Neuronal stem cell (in vitro differentiated cells): ENCODE results near the gene SLC7A10.

Source experiments
- DNase-seq: peaks from one replicate; pipeline ENCODE4 v3.0.0-alpha.2; 2013; ENCODE audit warnings: low spot score
- H2AFZ ChIP-seq: one replicate; pipeline ENCODE4 v1.6.1; 2013; ENCODE audit warnings: mild to moderate bottlenecking, low read length, inconsistent platforms
- H2AK5ac ChIP-seq: 2 replicates; pipeline ENCODE4 v1.6.1; 2013; ENCODE audit warnings: low read depth, mild to moderate bottlenecking, inconsistent platforms, low read length, moderate library complexity, mixed read lengths
- H2BK120ac ChIP-seq: 2 replicates; pipeline ENCODE4 v1.6.1; 2013; ENCODE audit warnings: low read depth, mild to moderate bottlenecking, inconsistent platforms, low read length, moderate library complexity, mixed read lengths
- H2BK12ac ChIP-seq: one replicate; pipeline ENCODE4 v1.6.1; 2013; ENCODE audit warnings: low read length, inconsistent platforms
- H2BK15ac ChIP-seq: 2 replicates; pipeline ENCODE4 v1.6.1; 2013; ENCODE audit warnings: mild to moderate bottlenecking, low read length, inconsistent platforms, mixed read lengths
- H2BK5ac ChIP-seq: one replicate; pipeline ENCODE4 v1.6.1; 2013; ENCODE audit warnings: inconsistent platforms, mild to moderate bottlenecking, low read length, moderate library complexity
- H3K14ac ChIP-seq: one replicate; pipeline ENCODE4 v1.6.1; 2013; ENCODE audit warnings: low read length, inconsistent platforms
- H3K18ac ChIP-seq: 2 replicates; pipeline ENCODE4 v1.6.1; 2013; ENCODE audit warnings: low read length, inconsistent platforms
- H3K23ac ChIP-seq: 2 replicates; pipeline ENCODE4 v1.6.1; 2013; ENCODE audit warnings: low read depth, mild to moderate bottlenecking, mixed read lengths, low read length, inconsistent platforms; ENCODE audit not compliant: poor library complexity
- H3K27ac ChIP-seq: replicated peaks from 3 replicates; pipeline ENCODE4 v1.5.1; 2013; ENCODE audit warnings: low read length, inconsistent platforms
- H3K27me3 ChIP-seq, 3 experiments: 2 replicates each; pipeline ENCODE4 v1.6.1; 2013; ENCODE audit warnings: low read length in 3 of 3, mild to moderate bottlenecking in 2 of 3, inconsistent platforms in 1 of 3, low read depth in 1 of 3, mixed read lengths in 1 of 3, moderate library complexity in 1 of 3; ENCODE audit not compliant: control insufficient read depth in 3 of 3, insufficient read depth in 3 of 3
- H3K36me3 ChIP-seq, 2 donors: replicated peaks in 1 of 2; 2 replicates each; pipeline ENCODE4 v1.6.1; 2013; ENCODE audit warnings: low read length in 2 of 2; ENCODE audit not compliant: control insufficient read depth in 2 of 2, insufficient read depth in 2 of 2
- H3K4ac ChIP-seq: 2 replicates; pipeline ENCODE4 v1.6.1; 2013; ENCODE audit warnings: inconsistent platforms, mild to moderate bottlenecking, low read length, moderate library complexity
- H3K4me1 ChIP-seq, 2 donors: 1 replicate in 1 of 2; 2 replicates in 1 of 2; pipeline ENCODE4 v1.6.1; 2013; ENCODE audit warnings: low read length in 2 of 2, low read depth in 1 of 2; ENCODE audit not compliant: control insufficient read depth in 2 of 2, insufficient read depth in 1 of 2
- H3K4me2 ChIP-seq: one replicate; pipeline ENCODE4 v1.6.1; 2013; ENCODE audit warnings: mild to moderate bottlenecking, low read length, inconsistent platforms; ENCODE audit not compliant: insufficient read depth, poor library complexity, severe bottlenecking
- H3K4me3 ChIP-seq, 2 donors: 2 replicates each; pipeline ENCODE4 v1.5.1; 2013; ENCODE audit warnings: low read length in 2 of 2, mild to moderate bottlenecking in 2 of 2, inconsistent platforms in 1 of 2, moderate library complexity in 1 of 2
- H3K79me1 ChIP-seq: one replicate; pipeline ENCODE4 v1.6.1; 2013; ENCODE audit warnings: low read depth, mild to moderate bottlenecking, inconsistent platforms, low read length, moderate library complexity
- H3K9ac ChIP-seq: one replicate; pipeline ENCODE4 v1.6.1; 2013; ENCODE audit warnings: mild to moderate bottlenecking, low read depth, low read length, inconsistent platforms; ENCODE audit not compliant: poor library complexity
- H3K9me3 ChIP-seq, 2 donors: replicated peaks in 1 of 2; 2 replicates each; pipeline versions ENCODE3 to v1.6.1; 2013; ENCODE audit warnings: low read length in 2 of 2, mild to moderate bottlenecking in 2 of 2, inconsistent platforms in 1 of 2, low read depth in 1 of 2, mixed read lengths in 1 of 2, moderate library complexity in 1 of 2; ENCODE audit not compliant: control insufficient read depth in 2 of 2, insufficient read depth in 1 of 2
- H4K8ac ChIP-seq: one replicate; pipeline ENCODE4 v1.6.1; 2013; ENCODE audit warnings: low read depth, mild to moderate bottlenecking, inconsistent platforms, low read length, moderate library complexity
- H4K91ac ChIP-seq: one replicate; pipeline ENCODE4 v1.6.1; 2013; ENCODE audit warnings: low read length, low read depth, mild to moderate bottlenecking, inconsistent platforms; ENCODE audit not compliant: poor library complexity
- WGBS, 2 donors: extraction: QIAGEN DNeasy Blood & Tissue Kit; methylation state at CpG; one replicate each; pipeline ENCODE4 v1.1.7; 2013; ENCODE audit warnings: missing lambda C conversion rate in 2 of 2, mixed read lengths in 1 of 2; ENCODE audit not compliant: insufficient read length in 2 of 2, insufficient replicate concordance in 1 of 2; ENCODE audit errors: extremely low coverage in 2 of 2; 5-methylcytosine and 5-hydroxymethylcytosine counted together

The SLC7A10 gene

GRCh38 chr19:33197591-33198000 is 28.1 kb downstream of the SLC7A10 start:
- no peaks in the 10 kb centered on the region for H3K27me3 ChIP-seq
- H4K91ac ChIP-seq: no peak overlapping the region
- peaks cover 0 to 1% of the 10 kb centered on the region in 2 donors for H3K9me3 ChIP-seq
- no peak overlapping the region for H3K4me3 ChIP-seq
- no peak for DNase-seq
- H2AK5ac ChIP-seq: no peak overlapping the region
- H2BK5ac ChIP-seq: no peak overlapping the region
- H3K9ac ChIP-seq: no peak overlapping the region
- H3K4me2 ChIP-seq: no peak overlapping the region
- no peak overlapping the region for H2AFZ ChIP-seq
- H2BK15ac ChIP-seq: no peak overlapping the region
- H3K36me3 ChIP-seq: peaks cover 20 to 59% of the 10 kb centered on the region in 2 donors
- H4K8ac ChIP-seq: no peak overlapping the region
- H3K27ac ChIP-seq: no peak overlapping the region
- no peak overlapping the region for H3K4ac ChIP-seq
- H3K18ac ChIP-seq: no peak overlapping the region
- H3K23ac ChIP-seq: no peak overlapping the region
- H3K4me1 ChIP-seq: peaks cover 3 to 8% of the 10 kb centered on the region in 2 donors
- no CpG with 5 or more reads among the region's 11 CpGs for WGBS, 2 donors
- H3K14ac ChIP-seq: no peak overlapping the region
- no peak overlapping the region for H2BK12ac ChIP-seq
- peaks cover 7% of the 10 kb centered on the region for H3K79me1 ChIP-seq
- H2BK120ac ChIP-seq: no peak overlapping the region

- Histone ChIP-seq H2BK15ac (no peak overlapping the region), H3K4me2 (no peak overlapping the region), H3K9ac (no peak overlapping the region), H3K79me1 (peaks cover 6% of the 10 kb centered on the region), H4K8ac (no peak overlapping the region), H3K4me3 (no peak overlapping the region), H3K18ac (no peak overlapping the region), H2AFZ (no peak overlapping the region), H3K14ac (no peak overlapping the region), H2BK120ac (no peak overlapping the region), H3K9me3 (no peaks in the 10 kb centered on the region), H3K36me3 (peaks cover 15 to 49% of the 10 kb centered on the region in 2 donors), H3K27ac (no peak overlapping the region), H3K27me3 (peaks cover 0 to 3% (median 0%) of the 10 kb centered on the region in 3 experiments), H4K91ac (no peak overlapping the region), H3K23ac (no peak overlapping the region), H2BK12ac (no peak overlapping the region), H2AK5ac (no peak overlapping the region), H3K4me1 (peaks cover 3 to 8% of the 10 kb centered on the region in 2 donors), H3K4ac (no peak overlapping the region), H2BK5ac (no peak overlapping the region)
- no peak for DNase-seq
- WGBS, 2 donors: no CpG with 5 or more reads among the region's 10 CpGs
Measured at GRCh38 chr19:33196446-33197193, 29.0 kb downstream of the SLC7A10 start.

- Histone ChIP-seq H2BK5ac (no peak overlapping the region), H3K14ac (no peak overlapping the region), H3K36me3 (peaks cover 14 to 42% of the 10 kb centered on the region in 2 donors), H3K4me1 (peaks cover 3 to 8% of the 10 kb centered on the region in 2 donors), H2AFZ (peak overlapping the region; percentile 92), H3K23ac (peak overlapping the region; percentile 44), H2BK12ac (no peak overlapping the region), H3K4ac (no peak overlapping the region), H3K9ac (no peak overlapping the region), H2BK120ac (no peak overlapping the region), H2BK15ac (no peak overlapping the region), H4K8ac (no peak overlapping the region), H2AK5ac (peak overlapping the region; percentile 49), H3K9me3 (no peaks in the 10 kb centered on the region), H4K91ac (no peak overlapping the region), H3K27ac (no peak overlapping the region), H3K18ac (peak overlapping the region; percentile 80), H3K4me3 (peak overlapping the region; percentile 72 to 90), H3K79me1 (peaks cover 3% of the 10 kb centered on the region), H3K27me3 (peaks cover 0 to 3% (median 0%) of the 10 kb centered on the region in 3 experiments), H3K4me2 (peak overlapping the region; percentile 89)
- WGBS, 2 donors: no CpG with 5 or more reads among the region's 17 CpGs
- DNase-seq: no peak
Measured at GRCh38 chr19:33195645-33196347, 29.9 kb downstream of the SLC7A10 start.
